ENCODE measurements around the gene FAM193B. TPM values are rescaled to one million over a fixed set of nuclear protein-coding genes. Genes with fewer than 3 reads are reported as not detected.

Gene FAM193B
- total RNA-seq, 2 experiments from 2014 or later, result 63.6 to 77.7 TPM

GRCh38 chr5:177595991-177596774, 41.8 kb upstream of the FAM193B start:
- CTCF ChIA-PET, result interaction anchor here (0.5 to 0.6 kb wide), 2 partner anchors 200 to 227 kb away, joined by 3 to 4 read pairs; no protein-coding TSS in a partner anchor
- intact Hi-C loops (cut with DNase I, micrococcal nuclease), result loop anchor here (10.0 kb wide), 2 partner anchors 281 to 609 kb away; partner anchors contain the start of genes HNRNPAB (in 1 of the 2) and MXD3 (in 1 of the 2)
- H3K36me3 Mint-ChIP-seq (ENCODE audit: low read depth), result peaks cover 46% of the 10 kb centered on the region
- ATAC-seq, result no peak
- no peaks in the 10 kb centered on the region for H3K27me3 Mint-ChIP-seq
- no peak for DNase-seq
- H3K4me1 Mint-ChIP-seq, result peaks cover 41% of the 10 kb centered on the region
- no peaks in the 10 kb centered on the region for H3K9me3 Mint-ChIP-seq (ENCODE audit: low read depth)
- H3K27ac Mint-ChIP-seq, result peak overlapping the region; percentile 47
- POLR2A ChIA-PET, result interaction anchor here (0.6 kb wide), 1 partner anchor 457 kb away, joined by 3 read pairs; no protein-coding TSS in a partner anchor
- H3K4me3 Mint-ChIP-seq, result no peak overlapping the region

DNA sequence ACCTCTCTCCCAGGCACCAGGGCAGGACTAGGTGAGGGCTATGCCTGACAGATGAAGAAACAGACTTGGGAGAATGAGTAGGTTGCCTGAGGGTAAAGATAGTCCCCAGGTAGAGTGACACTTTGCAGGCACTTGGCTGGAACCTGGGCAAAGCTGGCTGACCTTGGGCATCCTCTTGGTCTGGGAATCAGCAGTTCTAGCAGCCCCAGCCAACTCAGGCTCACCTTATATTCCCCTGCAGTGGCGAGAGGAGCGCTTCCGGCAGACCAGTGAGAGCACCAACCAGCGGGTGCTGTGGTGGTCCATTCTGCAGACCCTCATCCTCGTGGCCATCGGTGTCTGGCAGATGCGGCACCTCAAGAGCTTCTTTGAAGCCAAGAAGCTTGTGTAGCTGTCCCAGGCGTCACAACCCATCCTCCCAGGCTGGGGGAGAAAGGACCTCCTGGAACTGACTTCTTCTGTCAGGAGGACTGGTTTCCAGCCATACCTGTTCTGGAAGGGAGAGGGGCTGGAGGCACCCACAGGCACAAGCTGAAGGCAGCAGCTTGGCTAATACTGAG, 40.7 kb upstream of the FAM193B start:
- peaks cover 33% of the 10 kb centered on the region for H3K4me1 Mint-ChIP-seq
- no peak for ATAC-seq
- peaks cover 42% of the 10 kb centered on the region for H3K36me3 Mint-ChIP-seq (ENCODE audit: low read depth)
- H3K27me3 Mint-ChIP-seq, result peaks cover 3% of the 10 kb centered on the region
- no peak overlapping the region for H3K27ac Mint-ChIP-seq
- H3K9me3 Mint-ChIP-seq (ENCODE audit: low read depth), result no peaks in the 10 kb centered on the region
- no peak overlapping the region for H3K4me3 Mint-ChIP-seq
- no peak for DNase-seq
- intact Hi-C loops (cut with DNase I, micrococcal nuclease), result loop anchor here (10.0 kb wide), 2 partner anchors 280 to 610 kb away; partner anchors contain the start of genes HNRNPAB (in 1 of the 2) and MXD3 (in 1 of the 2)
- ChIA-PET POLR2A (no interaction called here), CTCF (no interaction called here)

- ChIA-PET POLR2A (no interaction called here), CTCF (no interaction called here)
- H3K4me1 Mint-ChIP-seq, result peaks cover 31% of the 10 kb centered on the region
- ATAC-seq (no peak), DNase-seq (no peak)
- peaks cover 5% of the 10 kb centered on the region for H3K27me3 Mint-ChIP-seq
- intact Hi-C loops (cut with DNase I, micrococcal nuclease), result loop anchor here (5.0 to 10.0 kb wide), 3 partner anchors 279 to 611 kb away; partner anchors contain the start of genes HNRNPAB (in 1 of the 2), MXD3 (in 1 of the 2) and NHP2 (in 1 of the 2)
- H3K9me3 Mint-ChIP-seq (ENCODE audit: low read depth), result no peaks in the 10 kb centered on the region
- no peak overlapping the region for H3K4me3 Mint-ChIP-seq
- H3K27ac Mint-ChIP-seq, result no peak overlapping the region
- H3K36me3 Mint-ChIP-seq (ENCODE audit: low read depth), result peaks cover 42% of the 10 kb centered on the region
Measured at GRCh38 chr5:177594071-177594470, 39.7 kb upstream of the FAM193B start.

DNA sequence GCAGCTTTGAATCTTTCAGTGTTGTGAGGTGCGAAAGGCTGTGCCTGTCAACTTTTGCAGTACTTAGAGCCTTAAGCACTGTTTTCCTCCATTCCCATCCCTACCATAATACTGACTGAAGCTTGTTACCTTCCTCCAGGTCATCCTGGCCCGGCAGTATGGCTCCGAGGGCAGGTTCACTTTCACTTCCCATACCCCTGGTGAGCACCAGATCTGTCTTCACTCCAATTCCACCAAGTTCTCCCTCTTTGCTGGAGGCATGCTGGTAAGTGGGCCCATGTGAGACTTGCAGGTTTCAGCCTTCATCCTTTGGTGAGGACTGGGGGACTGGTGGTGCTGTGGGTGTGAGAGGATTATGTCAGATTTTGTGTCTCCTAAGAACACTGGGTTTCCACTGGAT, 39.1 kb upstream of the FAM193B start:
- DNase-seq (no peak), ATAC-seq (no peak)
- POLR2A ChIA-PET, result no interaction called here
- Mint-ChIP-seq H3K4me1 (peaks cover 30% of the 10 kb centered on the region), H3K4me3 (peak overlapping the region; percentile 98), H3K9me3 (ENCODE audit: low read depth) (no peaks in the 10 kb centered on the region), H3K36me3 (ENCODE audit: low read depth) (peaks cover 42% of the 10 kb centered on the region), H3K27me3 (peaks cover 5% of the 10 kb centered on the region), H3K27ac (peak overlapping the region; percentile 69)
- CTCF ChIA-PET, result interaction anchor here (1.9 kb wide), 1 partner anchor 14 kb away, joined by 6 read pairs; no protein-coding TSS in a partner anchor
- intact Hi-C loops (cut with DNase I, micrococcal nuclease), result loop anchor here (2.0 to 10.0 kb wide), 5 partner anchors 167 to 611 kb away; partner anchors contain the start of genes GRK6 (in 1 of the 2), HNRNPAB (in 1 of the 2), LMAN2 (in 1 of the 2) and MXD3 (in 1 of the 2)

- Mint-ChIP-seq H3K27me3 (peaks cover 5% of the 10 kb centered on the region), H3K4me3 (peak overlapping the region; percentile 98), H3K9me3 (ENCODE audit: low read depth) (no peaks in the 10 kb centered on the region), H3K36me3 (ENCODE audit: low read depth) (peaks cover 42% of the 10 kb centered on the region), H3K27ac (peak overlapping the region; percentile 99), H3K4me1 (peaks cover 32% of the 10 kb centered on the region)
- ChIA-PET POLR2A (no interaction called here), CTCF (interaction anchor here (0.7 to 1.9 kb wide), 2 partner anchors 14 to 36 kb away, joined by 4 to 6 read pairs; no protein-coding TSS in a partner anchor)
- no peak for DNase-seq
- intact Hi-C loops (cut with DNase I, micrococcal nuclease), result loop anchor here (1.0 to 10.0 kb wide), 9 partner anchors 7 to 612 kb away; partner anchors contain the start of genes FAM193B (in 2 of the 2), B4GALT7 (in 1 of the 2), GRK6 (in 1 of the 2) and HNRNPAB (in 1 of the 2)
- no peak for ATAC-seq
Measured at GRCh38 chr5:177592905-177593304, 38.5 kb upstream of the FAM193B start.

DNA sequence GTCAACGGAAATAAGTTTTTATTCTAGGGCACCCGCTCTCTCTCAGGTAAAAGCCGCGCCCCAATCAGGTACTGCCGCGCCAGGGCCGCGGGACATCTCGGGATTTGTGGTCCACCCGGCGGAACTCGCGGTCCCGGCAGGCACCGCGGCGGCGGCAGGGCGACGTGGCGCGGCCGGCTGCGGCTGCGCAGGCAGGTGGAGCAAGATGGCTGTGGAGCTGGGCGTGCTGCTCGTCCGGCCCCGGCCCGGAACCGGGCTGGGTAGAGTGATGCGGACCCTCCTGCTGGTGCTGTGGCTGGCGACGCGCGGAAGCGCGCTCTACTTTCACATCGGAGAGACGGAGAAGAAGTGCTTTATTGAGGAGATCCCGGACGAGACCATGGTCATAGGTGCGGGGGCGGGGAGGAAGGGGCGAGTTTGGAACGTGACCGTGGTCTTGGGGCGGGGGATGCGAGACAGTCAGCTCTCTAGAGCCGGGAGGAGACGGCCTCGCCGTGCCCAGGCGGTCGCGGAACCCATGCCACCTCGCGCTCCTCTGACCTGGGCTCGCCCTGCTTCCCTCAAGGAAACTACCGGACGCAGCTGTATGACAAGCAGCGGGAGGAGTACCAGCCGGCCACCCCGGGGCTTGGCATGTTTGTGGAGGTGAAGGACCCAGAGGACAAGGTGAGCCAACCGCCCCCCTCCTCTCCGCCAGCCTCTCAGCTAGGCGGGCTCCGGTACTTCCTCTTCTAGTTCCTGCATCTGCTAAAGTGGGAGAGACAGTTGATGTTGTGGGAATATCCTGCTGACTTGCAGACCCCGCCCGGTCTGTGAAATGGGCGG, 37.9 kb upstream of the FAM193B start, which contains the start of gene TMED9:
TMED9 (plus strand) TSS at position 194 of the 825 bp plus-strand sequence; CDS start at position 206, 12 bp downstream.
- no peaks in the 10 kb centered on the region for H3K9me3 Mint-ChIP-seq (ENCODE audit: low read depth)
- intact Hi-C loops (cut with DNase I, micrococcal nuclease), result loop anchor here (1.0 to 10.0 kb wide), 9 partner anchors 8 to 613 kb away; partner anchors contain the start of genes FAM193B (in 2 of the 2), B4GALT7 (in 1 of the 2), GRK6 (in 1 of the 2) and HNRNPAB (in 1 of the 2)
- peak within 1 kb of the TSS; percentile 99 for H3K27ac Mint-ChIP-seq
- ATAC-seq, result peak; percentile 97
- ChIA-PET CTCF (interaction anchor here (0.6 to 1.9 kb wide), 6 partner anchors 15 to 556 kb away, joined by 3 to 6 read pairs (median 4); no protein-coding TSS in a partner anchor), POLR2A (no interaction called here)
- DNase-seq, result peak; percentile 94
- H3K27me3 Mint-ChIP-seq, result peaks cover 5% of the 10 kb centered on the region
- peaks cover 29% of the 10 kb centered on the region for H3K4me1 Mint-ChIP-seq
- H3K4me3 Mint-ChIP-seq, result peak within 1 kb of the TSS; percentile 98
- H3K36me3 Mint-ChIP-seq (ENCODE audit: low read depth), result peaks cover 42% of the 10 kb centered on the region

DNA sequence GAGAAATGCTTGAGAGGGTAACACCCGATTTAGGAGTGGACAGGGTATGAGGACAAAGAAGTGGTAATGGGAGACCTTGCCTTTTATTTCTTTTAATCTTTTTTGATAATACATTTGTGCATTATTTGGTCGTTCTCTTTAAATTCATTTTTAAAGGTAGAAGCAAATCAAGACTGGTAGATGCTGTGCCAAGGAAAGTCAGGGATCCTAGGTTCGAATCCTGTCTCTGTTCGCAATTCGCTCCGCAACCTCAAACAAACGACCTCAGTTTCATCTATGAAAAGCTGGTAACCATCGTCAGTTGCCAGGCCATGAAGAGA, 37.3 kb upstream of the FAM193B start:
- no peaks in the 10 kb centered on the region for H3K9me3 Mint-ChIP-seq (ENCODE audit: low read depth)
- peak overlapping the region; percentile 98 for H3K4me3 Mint-ChIP-seq
- DNase-seq (no peak), ATAC-seq (no peak)
- peaks cover 39% of the 10 kb centered on the region for H3K36me3 Mint-ChIP-seq (ENCODE audit: low read depth)
- peaks cover 5% of the 10 kb centered on the region for H3K27me3 Mint-ChIP-seq
- CTCF ChIA-PET, result interaction anchor here (0.6 to 1.9 kb wide), 4 partner anchors 16 to 557 kb away, joined by 3 to 6 read pairs (median 4); no protein-coding TSS in a partner anchor
- POLR2A ChIA-PET, result no interaction called here
- peaks cover 29% of the 10 kb centered on the region for H3K4me1 Mint-ChIP-seq
- intact Hi-C loops (cut with DNase I, micrococcal nuclease), result loop anchor here (1.0 to 10.0 kb wide), 9 partner anchors 9 to 613 kb away; partner anchors contain the start of genes FAM193B (in 2 of the 2), B4GALT7 (in 1 of the 2), GRK6 (in 1 of the 2) and HNRNPAB (in 1 of the 2)
- H3K27ac Mint-ChIP-seq, result peak overlapping the region; percentile 77

- H3K27me3 Mint-ChIP-seq, result peaks cover 5% of the 10 kb centered on the region
- DNase-seq, result no peak
- no peaks in the 10 kb centered on the region for H3K9me3 Mint-ChIP-seq (ENCODE audit: low read depth)
- peaks cover 25% of the 10 kb centered on the region for H3K4me1 Mint-ChIP-seq
- no peak overlapping the region for H3K4me3 Mint-ChIP-seq
- POLR2A ChIA-PET, result no interaction called here
- intact Hi-C loops (cut with DNase I, micrococcal nuclease), result loop anchor here (5.0 to 10.0 kb wide), 3 partner anchors 276 to 614 kb away; partner anchors contain the start of genes HNRNPAB (in 1 of the 2), MXD3 (in 1 of the 2) and NHP2 (in 1 of the 2)
- CTCF ChIA-PET, result no interaction called here
- no peak for ATAC-seq
- H3K36me3 Mint-ChIP-seq (ENCODE audit: low read depth), result peaks cover 28% of the 10 kb centered on the region
- H3K27ac Mint-ChIP-seq, result no peak overlapping the region
Measured at GRCh38 chr5:177590406-177590805, 36.0 kb upstream of the FAM193B start.

- peaks cover 10% of the 10 kb centered on the region for H3K36me3 Mint-ChIP-seq (ENCODE audit: low read depth)
- POLR2A ChIA-PET, result no interaction called here
- H3K4me1 Mint-ChIP-seq, result peaks cover 21% of the 10 kb centered on the region
- intact Hi-C loops (cut with DNase I, micrococcal nuclease), result no loop called here
- no peaks in the 10 kb centered on the region for H3K9me3 Mint-ChIP-seq (ENCODE audit: low read depth)
- CTCF ChIA-PET, result no interaction called here
- DNase-seq (no peak), ATAC-seq (no peak)
- no peak overlapping the region for H3K4me3 Mint-ChIP-seq
- no peak overlapping the region for H3K27ac Mint-ChIP-seq
- H3K27me3 Mint-ChIP-seq, result peaks cover 14% of the 10 kb centered on the region
Measured at GRCh38 chr5:177588413-177588909, 34.1 kb upstream of the FAM193B start.

- H3K4me3 Mint-ChIP-seq, result no peak overlapping the region
- no peaks in the 10 kb centered on the region for H3K27me3 Mint-ChIP-seq
- CTCF ChIA-PET, result interaction anchor here (0.7 to 0.8 kb wide), 2 partner anchors 9 kb away, joined by 3 to 5 read pairs; no protein-coding TSS in a partner anchor
- DNase-seq (no peak), ATAC-seq (no peak)
- no peaks in the 10 kb centered on the region for H3K4me1 Mint-ChIP-seq
- intact Hi-C loops (cut with DNase I, micrococcal nuclease), result no loop called here
- H3K36me3 Mint-ChIP-seq (ENCODE audit: low read depth), result no peaks in the 10 kb centered on the region
- H3K27ac Mint-ChIP-seq, result no peak overlapping the region
- H3K9me3 Mint-ChIP-seq (ENCODE audit: low read depth), result no peaks in the 10 kb centered on the region
- POLR2A ChIA-PET, result no interaction called here
Measured at GRCh38 chr5:177578316-177578715, 24.0 kb upstream of the FAM193B start.

Data from activated CD4-positive, alpha-beta T cell treated with anti-CD3 and anti-CD28 coated beads for 36 hours (primary cell).